ENCODE measurements around the gene MYL4.

DNA sequence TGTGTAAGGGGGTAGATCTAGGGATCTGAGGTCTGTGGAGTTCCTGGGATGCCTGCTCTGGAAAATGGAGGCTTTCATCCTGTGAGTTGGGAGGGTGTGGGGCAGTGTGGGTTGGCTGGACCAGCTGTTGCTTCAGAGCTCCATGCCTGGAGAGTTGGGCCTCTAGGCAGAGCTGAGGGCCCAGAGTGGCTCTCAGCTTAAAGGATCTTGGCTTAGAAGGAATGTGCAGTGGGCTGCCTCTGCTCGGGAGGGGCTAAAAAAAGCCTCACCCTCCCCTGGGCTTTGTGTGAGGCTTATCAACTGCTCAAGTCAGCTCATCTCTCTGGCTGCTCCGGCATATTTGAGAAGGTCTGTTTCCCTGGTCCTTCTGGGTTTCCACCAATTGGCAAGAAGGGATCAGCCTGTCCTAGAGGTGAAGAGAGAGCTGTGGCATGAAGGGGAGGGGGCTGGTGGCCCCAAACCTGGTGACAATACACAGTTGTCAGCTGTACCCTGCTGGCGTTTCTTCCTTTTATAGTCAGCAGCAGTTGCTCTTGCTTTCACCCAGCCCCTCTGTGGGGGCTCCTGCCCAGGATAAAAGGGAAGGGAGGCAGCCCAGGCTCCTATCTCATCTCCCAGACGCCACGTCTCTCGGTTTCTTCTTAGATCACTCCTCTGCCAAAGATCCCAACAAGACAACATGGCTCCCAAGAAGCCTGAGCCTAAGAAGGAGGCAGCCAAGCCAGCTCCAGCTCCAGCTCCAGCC lies at the start of gene MYL4:
- no peak for TF ChIP-seq POLR2A (IDR thresholded peaks at IDR 0.05)
- TF ChIP-seq, protein P1, sequence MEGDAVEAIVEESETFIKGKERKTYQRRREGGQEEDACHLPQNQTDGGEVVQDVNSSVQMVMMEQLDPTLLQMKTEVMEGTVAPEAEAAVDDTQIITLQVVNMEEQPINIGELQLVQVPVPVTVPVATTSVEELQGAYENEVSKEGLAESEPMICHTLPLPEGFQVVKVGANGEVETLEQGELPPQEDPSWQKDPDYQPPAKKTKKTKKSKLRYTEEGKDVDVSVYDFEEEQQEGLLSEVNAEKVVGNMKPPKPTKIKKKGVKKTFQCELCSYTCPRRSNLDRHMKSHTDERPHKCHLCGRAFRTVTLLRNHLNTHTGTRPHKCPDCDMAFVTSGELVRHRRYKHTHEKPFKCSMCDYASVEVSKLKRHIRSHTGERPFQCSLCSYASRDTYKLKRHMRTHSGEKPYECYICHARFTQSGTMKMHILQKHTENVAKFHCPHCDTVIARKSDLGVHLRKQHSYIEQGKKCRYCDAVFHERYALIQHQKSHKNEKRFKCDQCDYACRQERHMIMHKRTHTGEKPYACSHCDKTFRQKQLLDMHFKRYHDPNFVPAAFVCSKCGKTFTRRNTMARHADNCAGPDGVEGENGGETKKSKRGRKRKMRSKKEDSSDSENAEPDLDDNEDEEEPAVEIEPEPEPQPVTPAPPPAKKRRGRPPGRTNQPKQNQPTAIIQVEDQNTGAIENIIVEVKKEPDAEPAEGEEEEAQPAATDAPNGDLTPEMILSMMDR (IDR thresholded peaks at IDR 0.05): no peak

All from thyroid gland (tissue), 4 donors.